ENCODE measurements around the gene ACSM2B. TPM values are rescaled to one million over a fixed set of nuclear protein-coding genes. Genes with fewer than 3 reads are reported as not detected.

ACSM2B gene
- total RNA-seq, 1 experiment from 2014 or later = not detected

DNA sequence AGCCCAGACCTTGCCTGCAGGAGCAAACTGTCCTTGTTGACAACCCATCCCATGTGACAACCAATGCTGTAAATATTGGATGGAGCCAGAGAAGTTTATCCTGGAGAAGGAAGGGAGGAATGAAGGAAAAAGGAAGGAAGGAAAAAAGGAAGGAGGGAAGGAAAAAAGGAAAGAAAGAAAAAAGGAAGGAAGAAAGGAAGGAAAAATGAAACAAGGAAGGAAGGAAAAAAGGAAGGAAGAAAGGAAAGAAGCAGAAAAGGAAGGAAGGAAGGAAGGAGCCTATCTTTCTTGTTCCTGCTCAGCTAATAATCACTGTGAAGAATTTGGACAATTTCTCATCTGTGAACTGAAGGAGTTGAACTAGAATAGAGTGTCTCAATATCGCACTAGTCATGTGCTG, 56.1 kb downstream of the ACSM2B start:
- no peak overlapping the region for H3K4me3 Mint-ChIP-seq (ENCODE audit: low read depth, unreplicated experiment)
- peaks cover 44% of the 10 kb centered on the region for H3K27me3 Mint-ChIP-seq (ENCODE audit: unreplicated experiment)
- H3K9me3 Mint-ChIP-seq (ENCODE audit: low read depth, unreplicated experiment) = no peaks in the 10 kb centered on the region
- TF ChIP-seq, protein P1, sequence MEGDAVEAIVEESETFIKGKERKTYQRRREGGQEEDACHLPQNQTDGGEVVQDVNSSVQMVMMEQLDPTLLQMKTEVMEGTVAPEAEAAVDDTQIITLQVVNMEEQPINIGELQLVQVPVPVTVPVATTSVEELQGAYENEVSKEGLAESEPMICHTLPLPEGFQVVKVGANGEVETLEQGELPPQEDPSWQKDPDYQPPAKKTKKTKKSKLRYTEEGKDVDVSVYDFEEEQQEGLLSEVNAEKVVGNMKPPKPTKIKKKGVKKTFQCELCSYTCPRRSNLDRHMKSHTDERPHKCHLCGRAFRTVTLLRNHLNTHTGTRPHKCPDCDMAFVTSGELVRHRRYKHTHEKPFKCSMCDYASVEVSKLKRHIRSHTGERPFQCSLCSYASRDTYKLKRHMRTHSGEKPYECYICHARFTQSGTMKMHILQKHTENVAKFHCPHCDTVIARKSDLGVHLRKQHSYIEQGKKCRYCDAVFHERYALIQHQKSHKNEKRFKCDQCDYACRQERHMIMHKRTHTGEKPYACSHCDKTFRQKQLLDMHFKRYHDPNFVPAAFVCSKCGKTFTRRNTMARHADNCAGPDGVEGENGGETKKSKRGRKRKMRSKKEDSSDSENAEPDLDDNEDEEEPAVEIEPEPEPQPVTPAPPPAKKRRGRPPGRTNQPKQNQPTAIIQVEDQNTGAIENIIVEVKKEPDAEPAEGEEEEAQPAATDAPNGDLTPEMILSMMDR (IDR thresholded peaks at IDR 0.05; ENCODE audit: unreplicated experiment) = no peak
- DNase-seq = no peak
- CTCF ChIA-PET = no interaction called here
- no peak overlapping the region for H3K27ac Mint-ChIP-seq (ENCODE audit: unreplicated experiment)
- no TSS peak for BruUV-seq (replicated peaks)
- H3K36me3 Mint-ChIP-seq (ENCODE audit: insufficient read depth, unreplicated experiment) = no peaks in the 10 kb centered on the region
- intact Hi-C loops (cut with micrococcal nuclease; ENCODE audit: unreplicated experiment) = no loop called here
- no peaks in the 10 kb centered on the region for H3K4me1 Mint-ChIP-seq (ENCODE audit: low read depth, unreplicated experiment)

DNA sequence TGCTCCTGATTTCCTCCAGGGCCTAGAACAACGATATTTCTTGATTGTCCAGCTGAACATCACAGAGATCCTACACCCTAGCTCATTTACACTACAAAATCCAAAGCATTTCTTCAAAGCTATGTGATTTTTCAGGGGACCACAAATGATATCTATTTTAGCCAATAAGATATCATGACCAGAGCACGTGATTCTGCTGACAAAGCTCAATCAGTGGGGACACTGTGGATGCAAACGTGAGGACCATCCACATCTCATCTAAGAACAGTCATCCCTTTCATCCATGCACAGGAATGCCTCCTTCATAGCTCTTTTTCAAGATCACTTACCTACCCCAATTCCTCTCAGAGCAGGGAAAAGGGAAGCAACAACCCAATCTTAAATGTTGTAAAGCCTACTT, 56.9 kb downstream of the ACSM2B start:
- H3K9me3 Mint-ChIP-seq (ENCODE audit: low read depth, unreplicated experiment) = no peaks in the 10 kb centered on the region
- CTCF ChIA-PET = no interaction called here

DNA sequence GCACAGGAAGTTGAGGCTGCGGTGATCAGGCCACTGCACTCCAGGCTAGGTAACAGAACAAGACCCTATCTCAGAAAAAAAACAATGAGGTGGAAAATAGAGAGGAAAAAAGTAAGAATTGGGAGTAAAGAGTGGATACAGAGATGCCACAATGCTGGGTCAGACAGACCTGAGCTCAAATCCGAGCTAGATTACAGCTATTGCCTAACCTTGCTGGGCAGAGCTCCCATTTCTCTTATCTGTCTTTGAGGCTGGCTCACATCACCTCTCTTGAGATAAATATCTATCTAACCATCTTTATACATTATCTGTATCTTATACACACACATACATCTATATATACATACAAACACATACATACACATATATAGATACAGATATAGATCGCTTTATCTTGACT, 59.0 kb downstream of the ACSM2B start:
- Mint-ChIP-seq H3K36me3 (ENCODE audit: insufficient read depth, unreplicated experiment) (no peaks in the 10 kb centered on the region), H3K27me3 (ENCODE audit: unreplicated experiment) (peaks cover 74% of the 10 kb centered on the region), H3K9me3 (ENCODE audit: low read depth, unreplicated experiment) (no peaks in the 10 kb centered on the region), H3K4me1 (ENCODE audit: low read depth, unreplicated experiment) (no peaks in the 10 kb centered on the region), H3K4me3 (ENCODE audit: low read depth, unreplicated experiment) (no peak overlapping the region), H3K27ac (ENCODE audit: unreplicated experiment) (no peak overlapping the region)
- no peak for DNase-seq
- TF ChIP-seq, protein P1 (IDR thresholded peaks at IDR 0.05; ENCODE audit: unreplicated experiment) = no peak
- intact Hi-C loops (cut with micrococcal nuclease; ENCODE audit: unreplicated experiment) = no loop called here
- CTCF ChIA-PET = no interaction called here
- no TSS peak for BruUV-seq (replicated peaks)

More for the DNA sequence above, 56.9 kb downstream of the ACSM2B start:
- Mint-ChIP-seq H3K27me3 (ENCODE audit: unreplicated experiment) (peaks cover 53% of the 10 kb centered on the region), H3K4me1 (ENCODE audit: low read depth, unreplicated experiment) (no peaks in the 10 kb centered on the region), H3K4me3 (ENCODE audit: low read depth, unreplicated experiment) (no peak overlapping the region), H3K27ac (ENCODE audit: unreplicated experiment) (no peak overlapping the region), H3K36me3 (ENCODE audit: insufficient read depth, unreplicated experiment) (no peaks in the 10 kb centered on the region)
- intact Hi-C loops (cut with micrococcal nuclease; ENCODE audit: unreplicated experiment) = no loop called here
- TF ChIP-seq, protein P1 (IDR thresholded peaks at IDR 0.05; ENCODE audit: unreplicated experiment) = no peak
- BruUV-seq (replicated peaks) = no TSS peak
- no peak for DNase-seq

DNA sequence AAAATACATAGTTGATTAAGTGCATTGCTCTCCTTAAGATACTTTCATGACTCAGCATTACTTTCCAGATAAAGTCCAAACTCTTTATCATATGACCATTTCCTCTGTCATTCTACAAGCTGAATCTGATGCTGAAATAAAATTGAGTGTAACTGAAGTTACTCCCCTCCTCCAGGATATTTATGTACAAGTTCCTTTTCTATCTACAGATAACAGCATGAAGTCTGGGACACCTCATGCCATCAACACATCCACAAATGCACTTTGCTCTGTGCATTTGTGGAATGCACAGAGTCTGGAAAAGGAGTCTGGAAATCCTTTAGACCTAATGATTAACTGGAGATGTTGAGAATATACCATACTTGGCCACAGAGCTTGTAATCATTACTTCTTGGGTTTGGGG, 60.5 kb downstream of the ACSM2B start:
- Mint-ChIP-seq H3K9me3 (ENCODE audit: low read depth, unreplicated experiment) (no peaks in the 10 kb centered on the region), H3K4me1 (ENCODE audit: low read depth, unreplicated experiment) (no peaks in the 10 kb centered on the region), H3K27ac (ENCODE audit: unreplicated experiment) (no peak overlapping the region), H3K27me3 (ENCODE audit: unreplicated experiment) (peaks cover 71% of the 10 kb centered on the region), H3K4me3 (ENCODE audit: low read depth, unreplicated experiment) (no peak overlapping the region), H3K36me3 (ENCODE audit: insufficient read depth, unreplicated experiment) (no peaks in the 10 kb centered on the region)
- intact Hi-C loops (cut with micrococcal nuclease; ENCODE audit: unreplicated experiment) = no loop called here
- no TSS peak for BruUV-seq (replicated peaks)
- no peak for DNase-seq
- TF ChIP-seq, protein P1 (IDR thresholded peaks at IDR 0.05; ENCODE audit: unreplicated experiment) = no peak
- CTCF ChIA-PET = no interaction called here

Measured in Calu3 (cell line).